OCI-M2 (cell line): Measurements from ENCODE around the gene MFNG.
"Not testable (repeated sequence)": the region's sequence is repeated elsewhere in the genome, so short reads cannot be mapped to it uniquely, and the experiment has no call there.

ENCODE experiments used
- DNase-seq: peaks from one replicate; lab custom pipeline; 2025; ENCODE audit not compliant: unreplicated experiment; lab: John Stamatoyannopoulos, UW

MFNG gene

GRCh38 chr22:37476389-37477329, 9.5 kb downstream of the MFNG start:
- no peak for DNase-seq

- no peak for DNase-seq
Observed at GRCh38 chr22:37474447-37475090, 11.6 kb downstream of the MFNG start.

DNA sequence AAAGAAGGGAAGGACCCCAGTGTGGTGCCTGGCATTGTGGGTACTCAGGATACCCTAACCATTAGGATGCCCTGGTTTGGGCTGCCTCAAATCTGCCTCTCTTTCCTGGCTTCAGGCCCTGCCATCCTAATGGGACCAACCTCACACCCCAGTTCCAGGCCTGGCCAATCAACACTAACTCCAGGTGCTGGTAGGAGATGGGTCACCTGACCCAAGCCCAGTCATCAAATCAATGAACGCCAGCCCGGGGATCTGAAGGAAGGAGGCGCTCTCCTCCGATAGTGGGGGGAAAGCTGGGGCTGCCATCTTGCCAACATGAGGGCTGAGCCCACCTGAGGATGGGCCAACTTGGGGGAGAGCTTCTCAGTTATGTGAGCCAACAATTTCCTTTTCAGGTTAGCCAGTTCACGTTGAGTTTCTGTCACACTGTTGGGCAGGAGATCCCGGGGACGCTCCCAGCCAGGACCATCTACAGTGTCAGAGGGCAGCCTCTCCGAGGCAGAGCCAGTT, 12.7 kb downstream of the MFNG start:
- no peak for DNase-seq

DNA sequence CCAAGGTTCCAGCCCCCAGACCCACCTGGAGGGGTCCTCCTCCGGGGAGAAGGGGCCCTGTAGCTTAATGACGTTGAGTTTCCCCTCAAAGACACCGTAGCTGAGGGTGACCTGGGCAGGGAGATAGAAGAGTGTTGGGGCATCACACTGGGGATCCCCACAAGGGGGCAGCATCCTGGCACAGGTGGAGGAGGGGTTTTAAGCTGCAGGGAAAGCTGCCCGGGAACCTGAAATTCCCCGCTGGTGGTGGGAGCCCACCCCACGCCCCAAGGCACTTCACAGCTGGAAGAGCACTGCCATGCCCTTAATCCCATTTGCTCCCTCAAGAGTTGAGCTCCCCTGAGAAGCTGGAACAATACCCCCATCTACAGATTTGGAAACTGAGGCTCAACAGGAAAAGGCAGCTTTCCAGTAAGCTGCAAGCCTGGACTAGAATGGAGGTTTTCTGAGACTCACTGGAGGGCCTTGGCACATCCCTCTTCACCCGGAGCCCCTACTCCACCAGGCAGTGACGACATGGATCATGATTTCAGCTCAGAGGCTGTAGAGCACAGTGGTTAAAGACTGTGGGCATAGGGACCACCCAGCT, 13.7 kb downstream of the MFNG start:
- no peak for DNase-seq

- no peak for DNase-seq
Observed at GRCh38 chr22:37471727-37472417, 14.3 kb downstream of the MFNG start.

DNA sequence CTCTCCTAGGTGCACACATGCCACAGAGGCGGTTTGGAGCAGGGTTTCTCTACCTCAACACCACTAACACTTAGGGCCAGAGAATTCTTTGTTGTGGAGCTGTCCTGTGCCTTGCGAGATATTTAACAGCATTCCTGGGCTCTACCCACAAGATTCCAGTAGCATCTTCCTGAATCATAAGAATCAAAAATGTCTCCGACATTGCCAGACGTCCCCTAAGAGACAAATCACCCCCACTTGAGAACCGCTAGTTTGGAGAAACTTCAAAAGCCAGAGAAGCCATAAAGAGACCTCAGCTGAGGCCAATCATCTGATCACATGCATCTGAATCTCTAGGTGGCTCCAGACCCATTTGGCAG, 16.1 kb downstream of the MFNG start:
- DNase-seq = no peak

DNA sequence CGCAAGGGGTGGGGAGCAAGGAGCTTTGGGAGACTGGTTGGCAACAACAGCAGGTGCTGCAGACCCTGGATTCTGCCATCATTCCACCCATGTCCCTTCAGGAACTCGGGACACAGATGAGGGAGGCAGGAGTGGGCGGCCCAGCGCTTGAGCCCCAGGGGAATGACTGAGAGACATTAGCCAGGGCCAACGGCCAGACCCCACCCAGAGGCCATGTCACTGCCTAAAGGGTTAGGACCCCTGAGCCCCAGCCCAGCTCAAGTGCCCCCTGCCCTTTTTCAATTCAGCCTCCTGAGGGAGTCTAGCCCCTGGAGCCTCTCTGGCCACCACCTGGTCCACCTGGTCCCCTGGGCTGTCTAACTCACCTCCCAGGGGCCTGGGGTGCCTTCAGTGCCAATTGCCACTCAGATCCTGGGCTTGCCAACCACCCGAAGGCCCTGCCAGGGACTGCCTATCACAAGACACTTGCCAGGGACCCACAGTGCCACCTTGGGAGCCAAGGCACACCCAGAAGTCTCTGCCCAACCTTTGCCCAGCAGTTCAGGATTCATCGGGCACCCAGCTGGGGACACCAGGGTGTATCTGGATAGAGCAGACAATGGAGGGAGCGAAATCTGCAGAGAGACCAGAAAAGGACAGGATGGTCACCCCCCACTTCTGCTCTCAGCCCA, 16.6 kb downstream of the MFNG start:
- no peak for DNase-seq

- DNase-seq = not testable (repeated sequence)
Observed at GRCh38 chr22:37468201-37468695, 17.9 kb downstream of the MFNG start.

DNA sequence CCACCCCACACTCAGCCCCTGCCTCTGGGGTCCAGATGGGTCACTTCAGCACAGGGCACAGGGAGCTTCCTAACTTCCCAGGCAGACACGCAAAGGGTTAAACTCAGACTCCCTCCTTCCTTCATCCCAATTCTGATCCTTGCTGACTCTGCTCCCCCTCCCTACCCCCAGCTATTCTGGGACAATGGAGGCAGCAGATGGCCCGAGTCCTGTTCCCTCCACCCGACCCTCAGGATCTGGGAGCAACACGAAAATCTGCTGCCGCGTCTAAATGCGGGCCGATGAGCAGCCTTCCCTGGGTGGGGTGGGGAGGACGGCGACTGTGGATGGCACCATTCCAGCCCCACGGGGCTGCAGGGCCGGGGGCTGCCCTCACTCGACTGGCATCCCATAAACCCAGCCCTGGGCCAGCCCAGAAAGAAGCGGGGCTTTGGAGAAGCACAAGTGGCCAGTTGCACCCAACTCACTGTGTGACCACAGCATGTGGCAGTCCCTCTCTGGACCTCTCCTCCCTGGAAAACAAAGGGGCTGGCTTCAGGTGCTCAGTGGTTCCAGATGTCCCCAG, 18.7 kb downstream of the MFNG start:
- DNase-seq = no peak

- no peak for DNase-seq
Observed at GRCh38 chr22:37464181-37464580, 22.0 kb downstream of the MFNG start.

- no peak for DNase-seq
Observed at GRCh38 chr22:37462983-37463382, 23.2 kb downstream of the MFNG start.

DNA sequence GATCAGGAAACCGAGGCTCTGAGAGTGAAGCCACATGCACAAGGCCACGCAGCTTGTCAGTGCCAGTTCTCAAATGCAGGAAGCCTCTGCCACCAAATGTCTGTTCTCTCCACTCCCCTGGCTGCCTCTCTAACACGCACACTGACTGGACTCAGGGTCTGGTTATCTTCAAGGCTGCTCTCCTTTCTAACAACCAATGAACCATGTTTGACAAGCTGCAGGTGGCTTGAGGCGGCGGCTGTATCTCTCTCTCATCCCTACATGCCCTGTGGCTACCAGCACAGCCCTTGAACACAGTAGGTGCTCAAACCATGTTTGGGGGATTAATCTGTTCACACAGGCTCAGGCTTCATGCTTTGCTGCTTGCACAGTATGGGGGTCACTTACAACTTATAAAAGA, 23.7 kb downstream of the MFNG start:
- no peak for DNase-seq

- no peak for DNase-seq
Observed at GRCh38 chr22:37461961-37462360, 24.2 kb downstream of the MFNG start.

DNA sequence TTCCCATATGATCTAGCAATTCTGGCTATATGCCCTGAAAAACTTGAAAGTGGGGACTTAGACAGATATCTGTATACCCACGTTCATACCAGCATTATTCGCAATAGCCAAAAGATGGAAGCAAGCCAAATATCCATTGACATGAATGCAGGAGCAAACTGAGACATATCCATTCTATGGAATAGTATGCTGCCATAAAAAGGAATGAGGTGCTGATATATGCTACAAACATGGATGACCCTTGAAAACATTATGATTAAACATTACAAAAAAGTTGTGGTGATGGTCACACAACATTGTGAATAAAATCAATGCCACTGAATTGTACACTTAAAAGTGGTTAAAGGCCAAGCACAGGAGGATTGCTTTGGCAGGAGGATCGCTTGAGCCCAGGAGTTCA, 25.5 kb downstream of the MFNG start:
- DNase-seq = no peak

DNA sequence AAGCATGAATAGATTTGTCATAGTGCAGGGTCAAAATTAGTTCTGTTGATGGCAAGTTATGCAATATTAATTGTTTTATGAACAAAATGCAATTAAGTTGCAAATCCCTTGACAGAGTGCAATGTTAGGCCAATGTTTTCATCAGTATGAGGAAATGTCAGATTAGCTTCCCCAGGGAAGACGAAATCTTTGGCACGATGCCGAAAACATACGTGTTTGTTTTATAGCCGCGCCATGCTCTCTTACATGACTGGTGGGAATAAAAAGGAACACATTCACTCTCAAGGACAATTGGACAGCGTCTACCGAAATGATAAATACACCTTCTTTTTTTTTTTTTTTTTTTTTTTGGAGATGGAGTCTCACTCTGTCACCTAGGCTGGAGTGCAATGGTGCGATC, 27.0 kb downstream of the MFNG start:
- DNase-seq = no peak

DNA sequence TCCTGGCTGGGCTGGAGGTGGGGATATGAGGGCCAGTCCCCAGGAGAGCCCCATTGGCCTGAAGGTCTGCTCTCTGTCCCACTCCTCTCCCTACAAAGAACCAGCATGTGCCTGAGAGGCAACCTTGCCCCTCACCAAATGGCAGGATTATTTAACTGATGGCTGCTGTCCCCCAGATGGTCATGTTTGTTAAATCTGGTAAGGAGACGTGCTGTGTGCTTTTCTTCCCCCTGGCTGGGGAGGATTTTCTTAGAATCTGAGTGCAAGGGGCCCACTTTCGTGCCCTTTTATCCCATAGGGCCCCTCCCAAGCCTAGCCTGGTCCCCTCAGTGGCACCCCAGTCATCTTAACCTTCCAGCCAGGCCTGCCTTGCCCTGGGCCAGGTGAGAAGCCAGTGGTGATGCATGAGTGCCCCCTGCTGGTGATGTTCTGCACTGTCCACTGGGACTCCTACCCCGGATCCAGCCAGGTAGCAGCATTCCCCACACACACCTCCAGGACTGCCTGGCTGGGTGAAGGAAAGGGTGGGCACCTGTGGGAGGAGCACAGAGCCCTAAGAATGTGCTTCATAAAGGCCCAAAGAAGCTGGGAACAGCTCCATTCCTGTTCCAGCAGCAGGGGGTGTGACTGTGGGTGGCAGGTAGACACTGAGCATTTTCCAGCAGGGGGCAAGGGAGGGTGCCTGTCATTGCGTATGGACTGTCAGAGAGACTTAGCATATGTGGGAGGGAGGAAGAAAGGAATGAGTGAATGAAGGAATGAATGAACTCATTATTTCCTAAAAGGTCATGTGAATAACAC, 28.9 kb downstream of the MFNG start:
- no peak for DNase-seq

GRCh38 chr22:37456346-37456745, 29.8 kb downstream of the MFNG start:
- DNase-seq = no peak

- no peak for DNase-seq
Observed at GRCh38 chr22:37455896-37456295, 30.3 kb downstream of the MFNG start.

GRCh38 chr22:37454857-37455686, 31.1 kb downstream of the MFNG start:
- DNase-seq = no peak
